Femur (tissue), 1 donor: ENCODE results near the gene NFATC4.

Experiments
- DNase-seq: peaks from one replicate; pipeline ENCODE4 v3.0.0-alpha.2; 2017

NFATC4 gene

GRCh38 chr14:24390701-24391468 lies 22.9 kb downstream of the NFATC4 start:
- no peak for DNase-seq

- DNase-seq: no peak
Observed at GRCh38 chr14:24392325-24393091, 24.5 kb downstream of the NFATC4 start.

GRCh38 chr14:24394275-24394674 lies 26.3 kb downstream of the NFATC4 start:
- no peak for DNase-seq

- no peak for DNase-seq
Observed at GRCh38 chr14:24395609-24396582, 27.9 kb downstream of the NFATC4 start.

- DNase-seq: peak; percentile 24
Observed at GRCh38 chr14:24397639-24398292, 29.8 kb downstream of the NFATC4 start.

- DNase-seq: peak; percentile 75
Observed at GRCh38 chr14:24398293-24398652, 30.3 kb downstream of the NFATC4 start.

GRCh38 chr14:24398653-24399446 lies 30.9 kb downstream of the NFATC4 start, which contains the start of gene NYNRIN:
Gene NYNRIN, plus strand, starts transcription at chr14:24399003. Its CDS starts 244 bp downstream, at chr14:24399247.
- DNase-seq: peak; percentile 90

- peak; percentile 36 for DNase-seq
Observed at GRCh38 chr14:24399447-24399822, 31.5 kb downstream of the NFATC4 start.

GRCh38 chr14:24399999-24400718 lies 32.2 kb downstream of the NFATC4 start:
- DNase-seq: peak; percentile 20

GRCh38 chr14:24401810-24402702 lies 34.1 kb downstream of the NFATC4 start:
- DNase-seq: no peak

GRCh38 chr14:24403294-24403998 lies 35.5 kb downstream of the NFATC4 start:
- DNase-seq: no peak

- no peak for DNase-seq
Observed at GRCh38 chr14:24404814-24405213, 36.8 kb downstream of the NFATC4 start.

- no peak for DNase-seq
Observed at GRCh38 chr14:24406416-24406815, 38.4 kb downstream of the NFATC4 start.

GRCh38 chr14:24407608-24408325 lies 39.8 kb downstream of the NFATC4 start:
- no peak for DNase-seq

GRCh38 chr14:24408764-24409163 lies 40.8 kb downstream of the NFATC4 start:
- no peak for DNase-seq

- no peak for DNase-seq
Observed at GRCh38 chr14:24409192-24409591, 41.2 kb downstream of the NFATC4 start.

- DNase-seq: peak; percentile 14
Observed at GRCh38 chr14:24409956-24410355, 42.0 kb downstream of the NFATC4 start.
